GM12875 (cell line): ENCODE data around the gene POMT1.

Source experiments
- H3K4me3 ChIP-seq: one replicate; pipeline ENCODE4 v1.5.1; 2011; ENCODE audit warnings: low read depth, low read length, control low read depth
- TF ChIP-seq, protein P1 (sequence below): IDR thresholded peaks from 2 replicates; pipeline ENCODE4 v1.5.1; 2011; ENCODE audit warnings: low read depth, mild to moderate bottlenecking, control low read depth, inconsistent platforms, low read length, moderate library complexity, borderline replicate concordance; ENCODE audit not compliant: insufficient read depth

The POMT1 gene

DNA sequence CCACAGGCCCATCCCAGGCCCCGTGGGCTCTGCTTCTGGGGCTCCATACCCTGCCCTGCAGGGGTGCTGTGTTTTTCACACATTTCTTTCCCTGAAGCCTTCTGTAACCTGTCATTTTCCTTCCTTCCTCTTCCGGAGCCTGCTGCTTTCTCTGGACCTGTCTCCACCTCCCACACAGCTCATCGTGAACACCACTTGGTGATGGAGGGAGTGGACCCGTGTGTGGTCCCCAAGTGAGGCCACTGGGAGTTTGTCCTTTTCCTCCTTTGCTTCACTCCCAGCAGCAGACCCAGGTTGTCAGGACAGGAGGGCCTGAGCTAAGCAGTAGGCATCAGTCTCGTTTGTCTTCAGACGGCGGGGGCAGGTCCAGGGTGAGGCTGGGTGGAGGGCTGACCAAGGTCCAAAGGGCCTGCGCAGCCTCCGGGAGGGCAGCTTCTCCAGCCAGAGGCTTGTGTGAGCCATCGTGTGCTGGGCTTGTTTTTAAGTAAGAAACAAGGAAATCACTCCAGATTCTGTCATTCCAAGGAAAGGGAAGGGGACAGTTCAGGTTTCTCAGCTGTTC is 5.8 kb upstream of the POMT1 start:
- TF ChIP-seq, protein P1, sequence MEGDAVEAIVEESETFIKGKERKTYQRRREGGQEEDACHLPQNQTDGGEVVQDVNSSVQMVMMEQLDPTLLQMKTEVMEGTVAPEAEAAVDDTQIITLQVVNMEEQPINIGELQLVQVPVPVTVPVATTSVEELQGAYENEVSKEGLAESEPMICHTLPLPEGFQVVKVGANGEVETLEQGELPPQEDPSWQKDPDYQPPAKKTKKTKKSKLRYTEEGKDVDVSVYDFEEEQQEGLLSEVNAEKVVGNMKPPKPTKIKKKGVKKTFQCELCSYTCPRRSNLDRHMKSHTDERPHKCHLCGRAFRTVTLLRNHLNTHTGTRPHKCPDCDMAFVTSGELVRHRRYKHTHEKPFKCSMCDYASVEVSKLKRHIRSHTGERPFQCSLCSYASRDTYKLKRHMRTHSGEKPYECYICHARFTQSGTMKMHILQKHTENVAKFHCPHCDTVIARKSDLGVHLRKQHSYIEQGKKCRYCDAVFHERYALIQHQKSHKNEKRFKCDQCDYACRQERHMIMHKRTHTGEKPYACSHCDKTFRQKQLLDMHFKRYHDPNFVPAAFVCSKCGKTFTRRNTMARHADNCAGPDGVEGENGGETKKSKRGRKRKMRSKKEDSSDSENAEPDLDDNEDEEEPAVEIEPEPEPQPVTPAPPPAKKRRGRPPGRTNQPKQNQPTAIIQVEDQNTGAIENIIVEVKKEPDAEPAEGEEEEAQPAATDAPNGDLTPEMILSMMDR: no peak
- no peak overlapping the region for H3K4me3 ChIP-seq

DNA sequence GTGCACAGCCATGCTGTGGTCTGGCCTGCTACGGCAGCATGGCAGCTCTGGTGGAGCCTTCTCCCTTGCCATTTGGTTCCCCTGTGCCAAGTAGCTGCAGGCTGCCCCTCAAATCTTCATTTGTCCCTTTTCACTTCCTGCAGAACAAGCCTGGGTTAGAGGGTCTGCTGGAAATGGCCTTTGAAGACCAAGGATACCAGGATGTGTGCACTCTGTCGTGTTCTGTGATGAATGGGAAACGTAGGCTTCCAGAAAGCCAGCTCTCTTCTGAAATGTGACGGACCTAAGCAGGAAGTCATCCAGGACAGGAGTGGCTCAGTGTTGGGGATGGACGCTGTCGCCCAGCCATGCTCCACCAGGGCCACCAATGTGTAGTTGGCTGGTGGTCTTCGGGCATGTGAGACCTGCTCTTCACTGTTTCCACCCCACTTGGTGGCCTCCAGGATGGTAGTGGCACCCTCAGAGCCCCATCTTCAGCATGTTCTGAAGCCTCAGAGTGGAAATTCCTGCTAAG is 3.4 kb upstream of the POMT1 start:
- TF ChIP-seq, protein P1: no peak
- H3K4me3 ChIP-seq: no peak overlapping the region

DNA sequence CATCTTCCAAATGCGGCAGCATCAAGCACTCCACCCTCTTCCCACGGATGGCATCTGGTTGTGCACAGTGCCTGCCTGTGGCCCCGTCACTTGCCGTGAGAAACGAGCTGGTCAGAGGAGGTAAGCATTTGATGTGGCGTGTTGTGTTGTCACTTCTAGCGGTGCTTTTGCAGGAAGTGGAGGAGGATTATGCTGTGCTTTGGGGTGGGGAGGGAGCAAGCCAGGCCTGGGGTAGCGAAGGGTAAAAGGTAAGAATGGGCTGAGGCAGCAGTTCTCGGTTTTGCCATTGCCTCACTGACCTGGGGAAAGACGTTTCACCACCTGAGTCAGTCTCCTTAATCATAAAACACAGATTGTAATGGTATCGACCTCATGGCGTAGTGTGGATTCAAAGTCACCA is 2.3 kb upstream of the POMT1 start:
- TF ChIP-seq, protein P1: no peak
- H3K4me3 ChIP-seq: no peak overlapping the region

DNA sequence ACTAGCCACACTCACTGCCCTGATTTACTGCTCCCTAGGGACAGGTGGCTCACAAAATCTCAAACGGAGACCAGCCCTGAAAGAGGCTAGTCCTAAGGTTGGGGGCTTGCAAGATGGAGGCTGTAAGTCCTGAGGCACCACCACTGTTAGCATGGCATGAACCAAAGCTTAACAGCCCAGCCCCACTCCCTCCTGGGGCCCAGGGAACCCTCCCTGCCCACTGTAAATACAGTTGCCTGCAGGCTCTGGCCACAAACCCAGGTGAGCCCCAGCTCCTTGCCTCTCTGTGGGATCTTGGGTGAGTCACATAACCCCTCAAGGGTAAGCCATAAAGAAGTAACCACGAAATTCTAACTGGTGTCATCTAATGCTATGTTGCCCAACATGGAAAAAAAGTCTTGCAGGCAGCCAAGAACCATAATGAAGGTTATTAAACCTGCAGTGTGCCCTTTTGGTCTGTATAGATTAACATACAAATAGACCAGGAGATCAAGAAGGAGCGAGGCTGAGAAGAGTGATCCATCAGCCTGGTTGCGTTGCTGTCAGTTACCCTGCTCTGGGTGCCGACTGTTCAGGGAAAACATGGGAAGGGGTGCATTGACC is 1.7 kb upstream of the POMT1 start:
- no peak overlapping the region for H3K4me3 ChIP-seq
- TF ChIP-seq, protein P1: no peak

DNA sequence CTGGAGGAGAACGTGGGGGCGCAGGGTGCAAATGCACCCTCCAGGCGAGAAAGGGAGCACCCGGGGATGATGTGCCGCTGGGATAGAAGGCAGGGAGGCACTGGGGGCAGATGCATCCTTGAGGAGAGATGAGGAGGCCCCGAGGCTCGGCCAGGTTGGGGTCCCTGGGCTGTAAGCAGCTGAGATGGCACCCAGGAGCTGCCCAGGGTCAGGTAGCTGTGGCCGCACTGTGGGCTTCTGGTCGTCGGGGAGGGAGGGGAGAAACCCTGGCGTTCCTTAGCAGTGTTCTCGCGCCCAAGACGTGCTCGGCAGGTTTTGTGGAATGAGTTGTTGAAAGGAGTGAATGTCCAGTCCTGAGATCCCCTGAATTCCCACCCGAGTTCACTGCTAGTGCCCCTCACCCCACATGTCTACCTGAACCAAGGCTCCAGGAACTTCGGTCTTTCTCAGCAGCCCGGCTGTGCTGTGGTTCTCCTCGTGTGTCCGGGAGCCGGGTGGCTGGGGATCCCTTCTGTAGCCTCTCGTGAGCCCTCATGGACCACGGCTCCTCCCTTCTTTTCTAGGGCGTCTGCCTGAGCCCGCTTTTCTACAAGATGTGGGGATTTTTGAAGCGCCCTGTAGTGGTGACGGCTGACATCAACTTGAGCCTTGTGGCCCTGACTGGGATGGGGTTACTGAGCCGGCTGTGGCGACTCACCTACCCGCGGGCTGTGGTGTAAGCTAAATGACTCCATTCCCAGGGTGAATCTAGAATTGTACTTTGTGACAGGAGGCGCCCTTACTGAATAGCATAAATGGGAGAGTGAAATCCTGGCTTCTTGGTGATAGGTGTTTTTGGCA is 1.1 kb downstream of the POMT1 start:
- H3K4me3 ChIP-seq: peak overlapping the region; percentile 99
- TF ChIP-seq, protein P1: no peak

DNA sequence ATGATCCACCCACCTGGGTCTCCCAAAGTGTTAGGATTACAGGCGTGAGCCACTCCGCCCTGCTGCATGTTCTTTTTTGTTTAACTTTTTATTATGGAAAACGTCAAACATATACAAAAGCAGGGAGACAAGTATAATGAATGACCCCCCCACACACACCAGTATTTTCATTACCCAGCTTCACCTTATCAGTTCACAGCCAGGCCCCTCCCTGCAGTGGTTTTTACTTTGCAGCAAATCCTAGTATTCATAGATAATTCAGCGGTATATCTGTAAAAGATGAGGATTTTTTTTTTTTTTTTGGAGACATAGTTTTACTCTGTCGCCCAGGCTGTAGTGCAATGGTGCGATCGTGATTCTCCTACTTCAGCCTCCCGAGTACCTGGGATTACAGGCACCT is 2.3 kb downstream of the POMT1 start:
- TF ChIP-seq, protein P1: no peak
- H3K4me3 ChIP-seq: no peak overlapping the region
